Measurements from ENCODE around the gene OR2G2.

DNA sequence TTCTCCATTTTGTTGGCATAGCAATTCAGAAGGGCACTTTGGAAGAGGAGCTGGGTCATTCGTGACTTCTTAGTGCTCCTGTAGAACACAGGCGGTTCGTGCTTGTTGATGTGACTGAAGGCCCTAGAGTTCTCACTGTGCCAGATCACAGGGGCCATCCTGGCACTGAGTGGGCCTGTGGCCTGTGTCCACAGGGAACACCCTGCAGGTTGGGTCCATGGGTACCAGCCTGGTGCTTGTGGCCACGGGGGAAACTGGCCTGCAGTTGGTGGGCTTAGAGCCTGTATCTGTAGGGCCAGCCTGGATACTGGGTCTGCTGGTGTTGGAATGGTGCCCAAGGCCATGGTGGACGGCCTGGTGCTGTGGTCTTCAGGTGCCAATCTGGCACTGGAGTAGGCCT, 26.5 kb downstream of the OR2G2 start:
- TF ChIP-seq, protein P1, sequence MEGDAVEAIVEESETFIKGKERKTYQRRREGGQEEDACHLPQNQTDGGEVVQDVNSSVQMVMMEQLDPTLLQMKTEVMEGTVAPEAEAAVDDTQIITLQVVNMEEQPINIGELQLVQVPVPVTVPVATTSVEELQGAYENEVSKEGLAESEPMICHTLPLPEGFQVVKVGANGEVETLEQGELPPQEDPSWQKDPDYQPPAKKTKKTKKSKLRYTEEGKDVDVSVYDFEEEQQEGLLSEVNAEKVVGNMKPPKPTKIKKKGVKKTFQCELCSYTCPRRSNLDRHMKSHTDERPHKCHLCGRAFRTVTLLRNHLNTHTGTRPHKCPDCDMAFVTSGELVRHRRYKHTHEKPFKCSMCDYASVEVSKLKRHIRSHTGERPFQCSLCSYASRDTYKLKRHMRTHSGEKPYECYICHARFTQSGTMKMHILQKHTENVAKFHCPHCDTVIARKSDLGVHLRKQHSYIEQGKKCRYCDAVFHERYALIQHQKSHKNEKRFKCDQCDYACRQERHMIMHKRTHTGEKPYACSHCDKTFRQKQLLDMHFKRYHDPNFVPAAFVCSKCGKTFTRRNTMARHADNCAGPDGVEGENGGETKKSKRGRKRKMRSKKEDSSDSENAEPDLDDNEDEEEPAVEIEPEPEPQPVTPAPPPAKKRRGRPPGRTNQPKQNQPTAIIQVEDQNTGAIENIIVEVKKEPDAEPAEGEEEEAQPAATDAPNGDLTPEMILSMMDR (conservative IDR thresholded peaks at IDR 0.05 in 1 of 2, IDR thresholded peaks at IDR 0.05 in 1 of 2; ENCODE audit: low read depth in 1 of 2, low read length in 2 of 2), result no peak
- TF ChIP-seq EZH2 (IDR thresholded peaks at IDR 0.05; ENCODE audit: low read length, missing control alignments), result no peak
